SK-N-SH treated with all-trans-retinoic acid at 6 μM for 48 hours (cell line): Measurements from ENCODE around the gene TBX10.

ENCODE experiments used
- ATAC-seq: fragments of 200-7000 bp; cut with Tn5 transposase; 3 replicates; pipeline ENCODE4 v1.9.1; 2020; ENCODE audit warnings: mild to moderate bottlenecking, moderate library complexity
- ARNTL ChIP-seq: fragments of 450-650 bp; formaldehyde crosslinking; IDR thresholded peaks from 2 replicates; pipeline ENCODE4 v1.5.0; 2020; ENCODE audit warnings: low read depth, mild to moderate bottlenecking, moderate library complexity, borderline replicate concordance
- BACH2 ChIP-seq: fragments of 250-450 bp; sonication (Bioruptor Pico); IDR thresholded peaks from 2 replicates; pipeline ENCODE4 v1.9.0; 2021; ENCODE audit warnings: mild to moderate bottlenecking, borderline replicate concordance
- CREB5 ChIP-seq: fragments of 250-450 bp; sonication (Bioruptor Pico); IDR thresholded peaks from 2 replicates; pipeline ENCODE4 v1.5.1; 2020; ENCODE audit warnings: low read depth, mild to moderate bottlenecking, moderate library complexity
- CSDC2 ChIP-seq: fragments of 250-450 bp; sonication (Bioruptor Pico); IDR thresholded peaks from 2 replicates; pipeline ENCODE4 v1.5.0; 2020; ENCODE audit warnings: mild to moderate bottlenecking, moderate library complexity
- CSRNP3 ChIP-seq: fragments of 250-450 bp; sonication (Bioruptor Pico); IDR thresholded peaks from 2 replicates; pipeline ENCODE4 v1.5.1; 2021; ENCODE audit warnings: mild to moderate bottlenecking, moderate library complexity
- ESRRG ChIP-seq: fragments of 250-450 bp; sonication (Bioruptor Pico); IDR thresholded peaks from 2 replicates; pipeline ENCODE4 v1.6.1; 2021; ENCODE audit warnings: mild to moderate bottlenecking
- GLIS3 ChIP-seq: fragments of 250-450 bp; sonication (Bioruptor Pico); IDR thresholded peaks from 2 replicates; pipeline ENCODE4 v1.5.0; 2020; ENCODE audit warnings: mild to moderate bottlenecking, moderate library complexity
- OSR1 ChIP-seq: fragments of 250-450 bp; sonication (Bioruptor Pico); IDR thresholded peaks from 2 replicates; pipeline ENCODE4 v1.8.0; 2022; ENCODE audit warnings: moderate library complexity, mild to moderate bottlenecking, inconsistent platforms
- POU6F1 ChIP-seq: fragments of 250-450 bp; sonication (Bioruptor Pico); IDR thresholded peaks from 2 replicates; pipeline ENCODE4 v1.8.0; 2021; ENCODE audit warnings: low read depth, mild to moderate bottlenecking, moderate library complexity, borderline replicate concordance
- RARB ChIP-seq: fragments of 250-450 bp; sonication (Bioruptor Pico); IDR thresholded peaks from 2 replicates; pipeline ENCODE4 v1.8.0; 2021; ENCODE audit warnings: mild to moderate bottlenecking, moderate library complexity
- SNAI2 ChIP-seq: fragments of 250-450 bp; sonication (Bioruptor Pico); IDR thresholded peaks from 2 replicates; pipeline ENCODE4 v1.5.0; 2020; ENCODE audit warnings: mild to moderate bottlenecking, moderate library complexity
- TCF4 ChIP-seq: fragments of 250-450 bp; sonication (Bioruptor Pico); IDR thresholded peaks from 2 replicates; pipeline ENCODE4 v1.8.0; 2021; ENCODE audit warnings: mild to moderate bottlenecking, moderate library complexity, borderline replicate concordance
- TOX ChIP-seq: fragments of 250-450 bp; sonication (Bioruptor Pico); IDR thresholded peaks from 2 replicates; pipeline ENCODE4 v1.8.0; 2021; ENCODE audit warnings: mild to moderate bottlenecking, moderate library complexity, borderline replicate concordance
- ZC3H10 ChIP-seq: fragments of 250-450 bp; sonication (Bioruptor Pico); IDR thresholded peaks from 2 replicates; pipeline ENCODE4 v1.5.1; 2021; ENCODE audit warnings: mild to moderate bottlenecking, moderate library complexity
- ZFP3 ChIP-seq: fragments of 250-450 bp; sonication (Bioruptor Pico); IDR thresholded peaks from 2 replicates; pipeline ENCODE4 v1.5.0; 2020; ENCODE audit warnings: mild to moderate bottlenecking, moderate library complexity
- ZFP30 ChIP-seq: fragments of 450-650 bp; formaldehyde crosslinking; IDR thresholded peaks from 2 replicates; pipeline ENCODE4 v1.5.0; 2022; ENCODE audit warnings: mild to moderate bottlenecking, moderate library complexity
- ZNF565 ChIP-seq: fragments of 450-650 bp; formaldehyde crosslinking; conservative IDR thresholded peaks from 2 replicates; pipeline ENCODE4 v1.5.0; 2020; ENCODE audit warnings: low read depth, mild to moderate bottlenecking, moderate library complexity
- ZNF70 ChIP-seq: fragments of 450-650 bp; formaldehyde crosslinking; IDR thresholded peaks from 2 replicates; pipeline ENCODE4 v1.5.0; 2020; ENCODE audit warnings: mild to moderate bottlenecking, moderate library complexity
- ZNF8 ChIP-seq: fragments of 450-650 bp; formaldehyde crosslinking; IDR thresholded peaks from 2 replicates; pipeline ENCODE4 v1.5.0; 2020; ENCODE audit warnings: mild to moderate bottlenecking, moderate library complexity
- TF ChIP-seq, protein P1 (sequence below): fragments of 250-450 bp; sonication (Bioruptor Pico); IDR thresholded peaks from 2 replicates; pipeline ENCODE4 v1.5.0; 2020; ENCODE audit warnings: mild to moderate bottlenecking, moderate library complexity

TBX10 gene

GRCh38 chr11:67666303-67666645, 26.7 kb upstream of the TBX10 start:
- TF ChIP-seq ZC3H10 (CRISPR knock-in tag) (no peak), ESRRG (CRISPR knock-in tag) (no peak)
- ATAC-seq, result no peak

DNA sequence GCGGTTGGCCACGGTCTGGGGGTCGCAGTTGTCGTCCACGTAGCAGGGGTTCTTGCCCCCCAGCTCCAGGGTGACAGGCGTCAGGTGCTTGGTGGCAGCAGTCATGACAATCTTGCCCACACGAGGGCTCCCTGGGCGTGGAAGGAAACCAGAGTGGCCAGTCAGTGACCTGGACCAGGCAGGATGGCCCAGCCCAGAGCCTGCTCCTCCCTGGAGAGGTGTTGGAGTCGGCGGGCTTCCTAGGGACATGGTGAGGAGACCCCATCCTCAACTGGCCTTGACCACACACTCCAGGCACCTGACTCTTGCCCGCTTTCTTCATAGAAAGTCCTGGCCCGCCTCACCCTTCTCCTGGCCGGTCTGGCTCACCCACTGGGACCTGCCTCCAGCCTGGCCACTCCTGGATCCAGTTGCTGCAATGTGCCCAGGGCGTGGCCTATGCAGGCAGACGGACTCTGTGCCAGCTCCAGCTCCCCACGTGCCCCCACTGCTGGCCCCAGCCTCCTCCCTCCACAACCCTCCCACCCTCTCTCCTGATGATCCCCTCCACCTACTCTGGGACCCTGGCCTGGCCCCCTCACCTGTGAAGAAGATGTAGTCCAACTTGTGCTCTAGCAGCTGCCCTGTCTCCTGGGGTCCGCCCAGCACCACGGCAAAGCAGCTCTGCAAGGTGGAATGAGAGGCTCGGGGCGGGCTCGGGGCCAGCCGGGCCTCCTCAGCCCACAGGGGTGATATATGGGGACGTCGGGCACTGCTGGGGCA, 26.2 kb upstream of the TBX10 start:
- TF ChIP-seq CREB5 (CRISPR knock-in tag) (no peak), RARB (CRISPR knock-in tag) (no peak), GLIS3 (CRISPR knock-in tag) (no peak), CSRNP3 (CRISPR knock-in tag) (no peak), POU6F1 (CRISPR knock-in tag) (no peak)
- TF ChIP-seq, protein P1, sequence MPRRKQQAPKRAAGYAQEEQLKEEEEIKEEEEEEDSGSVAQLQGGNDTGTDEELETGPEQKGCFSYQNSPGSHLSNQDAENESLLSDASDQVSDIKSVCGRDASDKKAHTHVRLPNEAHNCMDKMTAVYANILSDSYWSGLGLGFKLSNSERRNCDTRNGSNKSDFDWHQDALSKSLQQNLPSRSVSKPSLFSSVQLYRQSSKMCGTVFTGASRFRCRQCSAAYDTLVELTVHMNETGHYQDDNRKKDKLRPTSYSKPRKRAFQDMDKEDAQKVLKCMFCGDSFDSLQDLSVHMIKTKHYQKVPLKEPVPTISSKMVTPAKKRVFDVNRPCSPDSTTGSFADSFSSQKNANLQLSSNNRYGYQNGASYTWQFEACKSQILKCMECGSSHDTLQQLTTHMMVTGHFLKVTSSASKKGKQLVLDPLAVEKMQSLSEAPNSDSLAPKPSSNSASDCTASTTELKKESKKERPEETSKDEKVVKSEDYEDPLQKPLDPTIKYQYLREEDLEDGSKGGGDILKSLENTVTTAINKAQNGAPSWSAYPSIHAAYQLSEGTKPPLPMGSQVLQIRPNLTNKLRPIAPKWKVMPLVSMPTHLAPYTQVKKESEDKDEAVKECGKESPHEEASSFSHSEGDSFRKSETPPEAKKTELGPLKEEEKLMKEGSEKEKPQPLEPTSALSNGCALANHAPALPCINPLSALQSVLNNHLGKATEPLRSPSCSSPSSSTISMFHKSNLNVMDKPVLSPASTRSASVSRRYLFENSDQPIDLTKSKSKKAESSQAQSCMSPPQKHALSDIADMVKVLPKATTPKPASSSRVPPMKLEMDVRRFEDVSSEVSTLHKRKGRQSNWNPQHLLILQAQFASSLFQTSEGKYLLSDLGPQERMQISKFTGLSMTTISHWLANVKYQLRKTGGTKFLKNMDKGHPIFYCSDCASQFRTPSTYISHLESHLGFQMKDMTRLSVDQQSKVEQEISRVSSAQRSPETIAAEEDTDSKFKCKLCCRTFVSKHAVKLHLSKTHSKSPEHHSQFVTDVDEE (CRISPR knock-in tag), result no peak
- peak; percentile 50; the same call in 2 of the 3 replicates for ATAC-seq

- TF ChIP-seq ZFP3 (no peak), ZC3H10 (CRISPR knock-in tag) (no peak), POU6F1 (CRISPR knock-in tag) (no peak), BACH2 (CRISPR knock-in tag) (no peak), SNAI2 (CRISPR knock-in tag) (no peak), CREB5 (CRISPR knock-in tag) (no peak), OSR1 (CRISPR knock-in tag) (no peak), TCF4 (no peak), GLIS3 (CRISPR knock-in tag) (no peak), ZFP30 (CRISPR knock-in tag) (no peak), ARNTL (no peak), TOX (CRISPR knock-in tag) (no peak), ZNF565 (CRISPR knock-in tag) (no peak), CSDC2 (CRISPR knock-in tag) (no peak), ZNF8 (CRISPR knock-in tag) (no peak), RARB (CRISPR knock-in tag) (no peak), ZNF70 (no peak)
- TF ChIP-seq, protein P1 (CRISPR knock-in tag), result no peak
- TF ChIP-seq, all 23 proteins: peak for 0
- ATAC-seq, result no peak
Observed at GRCh38 chr11:67664696-67665540, 25.4 kb upstream of the TBX10 start.
